GM12878 (cell line): ENCODE measurements around the gene SPTSSB. TPM values are rescaled to one million over a fixed set of nuclear protein-coding genes. Genes with fewer than 3 reads are reported as not detected.

ENCODE experiments used
- ATAC-seq: fragments of 200-7000 bp; cut with Tn5 transposase; 3 replicates; pipeline ENCODE4 v1.9.1; 2020; ENCODE audit warnings: mild to moderate bottlenecking, moderate library complexity
- Bru-seq: library from RNA; stranded (reverse); fragments of 400-500 nt; gene quantifications from one replicate; lab custom pipeline; 2021; lab: Mats Ljungman, UMichigan
- BruChase-seq, 2 experiments: library from RNA; stranded (reverse); fragments of 400-500 nt; gene quantifications; one replicate each; lab custom pipeline; 2021; lab: Mats Ljungman, UMichigan
- BruUV-seq: library from RNA; stranded (reverse); fragments of 400-500 nt; replicated peaks from 2 replicates; lab custom pipeline; 2021; lab: Mats Ljungman, UMichigan
- CTCF ChIA-PET: fragments of 300-600 bp; sonication (Branson Sonifier 250); formaldehyde crosslinking; extraction: SDS; loops from one replicate; lab custom pipeline; 2021; ENCODE audit warnings: inconsistent platforms; lab: Yijun Ruan, JAX
- POLR2A ChIA-PET: fragments of 350-600 bp; formaldehyde crosslinking; extraction: SDS; loops from one replicate; lab custom pipeline; 2021; ENCODE audit warnings: inconsistent platforms; lab: Charles Lee
- RAD21 ChIA-PET: fragments of 300-600 bp; sonication (Branson Sonifier 250); formaldehyde crosslinking; loops from one replicate; lab custom pipeline; 2023; ENCODE audit warnings: antibody characterized with exemption; ENCODE audit not compliant: unreplicated experiment; lab: Charles Lee
- SMC1A ChIA-PET: fragments of 300-600 bp; sonication (Branson Sonifier 250); formaldehyde crosslinking; loops from one replicate; lab custom pipeline; 2023; ENCODE audit not compliant: unreplicated experiment, uncharacterized antibody; lab: Charles Lee
- DNase-seq: peaks from one replicate; pipeline ENCODE4 v3.0.0-alpha.2; 2011; ENCODE audit warnings: low read depth, low spot score
- FAIRE-seq: peaks from 3 replicates; lab custom pipeline; 2011; peaks lifted over from hg19 to GRCh38; lab: Jason Lieb, UNC
- H2AFZ ChIP-seq: 2 replicates; pipeline ENCODE4 v1.6.0; 2011; ENCODE audit warnings: low read depth, low read length, control low read depth; ENCODE audit not compliant: control insufficient read depth
- H3K27ac ChIP-seq: 2 replicates; pipeline ENCODE4 v1.5.1; 2011; ENCODE audit warnings: control low read depth; ENCODE audit not compliant: control insufficient read depth, insufficient read depth
- H3K27me3 ChIP-seq, 2 experiments: replicated peaks in 1 of 2; 2 replicates each; pipeline versions ENCODE4 v1.6.0 to v1.6.1; 2011; ENCODE audit warnings: low read length in 1 of 2; ENCODE audit not compliant: control insufficient read depth in 2 of 2, insufficient read depth in 2 of 2
- H3K36me3 ChIP-seq, 2 experiments: 2 replicates each; pipeline ENCODE4 v1.5.1; 2011; ENCODE audit warnings: low read length in 1 of 2; ENCODE audit not compliant: control insufficient read depth in 2 of 2, insufficient read depth in 2 of 2
- H3K4me1 ChIP-seq: 2 replicates; pipeline ENCODE4 v1.6.1; 2011; ENCODE audit warnings: mild to moderate bottlenecking, low read length, moderate library complexity, mixed read lengths; ENCODE audit not compliant: control insufficient read depth, insufficient read depth
- H3K4me2 ChIP-seq: 2 replicates; pipeline ENCODE4 v1.6.0; 2011; ENCODE audit warnings: control low read depth; ENCODE audit not compliant: control insufficient read depth, insufficient read depth
- H3K4me3 ChIP-seq: fragments of 200-600 bp; sonication (generic); 2 replicates; pipeline ENCODE4 v1.5.1; 2016
- H3K79me2 ChIP-seq: 2 replicates; pipeline ENCODE4 v1.6.0; 2011; ENCODE audit warnings: low read length; ENCODE audit not compliant: control insufficient read depth, insufficient read depth
- H3K9ac ChIP-seq: 2 replicates; pipeline ENCODE4 v1.8.0; 2011; ENCODE audit warnings: low read length, control low read depth, mixed read lengths; ENCODE audit not compliant: control insufficient read depth, insufficient read depth
- H3K9me3 ChIP-seq: replicated peaks from 3 replicates; pipeline ENCODE4 v1.5.1; 2011; ENCODE audit warnings: mild to moderate bottlenecking, low read length; ENCODE audit not compliant: control insufficient read depth, insufficient read depth
- H4K20me1 ChIP-seq: 2 replicates; pipeline ENCODE4 v1.6.0; 2011; ENCODE audit not compliant: control insufficient read depth, insufficient read depth
- EZH2 ChIP-seq: IDR thresholded peaks from 2 replicates; pipeline ENCODE4 v1.6.1; 2012; ENCODE audit warnings: low read depth, mild to moderate bottlenecking, control low read depth, inconsistent platforms, low read length, borderline replicate concordance; ENCODE audit not compliant: control insufficient read depth
- TBL1XR1 ChIP-seq: IDR thresholded peaks from 2 replicates; pipeline ENCODE4 v1.6.1; 2012; ENCODE audit warnings: low read depth, low read length, improper control_type of control experiment
- WGBS: methylation state at CpG from one replicate; pipeline ENCODE4 v1.1.6; 2016; ENCODE audit warnings: low lambda C conversion rate; ENCODE audit not compliant: insufficient replicate concordance, insufficient coverage; ENCODE audit errors: missing lambda C conversion rate; 5-methylcytosine and 5-hydroxymethylcytosine counted together
- in situ Hi-C: fragments of 300-500 bp; cut with MboI; formaldehyde crosslinking; loops from 9 replicates; pipeline ENCODE4 v1.14.3; 2018; ENCODE audit warnings: mixed read lengths
- intact Hi-C: fragments of 100-400 bp; cut with micrococcal nuclease; formaldehyde crosslinking; loops from one replicate; pipeline ENCODE4 v1.14.2; 2022; ENCODE audit not compliant: unreplicated experiment
- long read RNA-seq, 2 experiments: library from polyadenylated mRNA; unstranded; transcript quantifications; one replicate each; pipeline ENCODE4 v2.0.0, GENCODE V29; 2019 to 2020
- polyA minus RNA-seq, 3 experiments: library from RNA; depleted of rRNA, polyadenylated mRNA; stranded (reverse); fragments of >200 nt; gene quantifications; 2 replicates each; pipeline ENCODE4 v1.2.3, GENCODE V29; 2011
- polyA plus RNA-seq, 11 experiments: library from polyadenylated mRNA; depleted of rRNA in 4 of 11; unstranded in 6 of 11; stranded (reverse) in 5 of 11; fragments of >200 nt; fragmentation: Nextera tagmentation in 4 of 11; fragmentation: Illumina TruSeq in 1 of 11; extraction: Ambion mirVana in 4 of 11; extraction: Trizol in 1 of 11; gene quantifications; 1 replicate in 1 of 11; 2 replicates in 10 of 11; pipeline versions ENCODE4 v1.2.1 to v1.2.3, GENCODE V29; 2011 to 2016; ENCODE audit warnings: inconsistent platforms in 2 of 11, missing spikeins in 2 of 11, low read depth in 1 of 11
- total RNA-seq, 4 experiments: library from RNA; depleted of rRNA in 3 of 4; stranded (reverse); fragments of >200 nt in 3 of 4; fragmentation: Illumina TruSeq in 1 of 4; extraction: Trizol in 1 of 4; gene quantifications; 2 replicates each; pipeline versions ENCODE4 v1.2.1 to v1.2.3, GENCODE V29; 2013 to 2021
- TF ChIP-seq, protein P1 (sequence below), 3 experiments: IDR thresholded peaks in 2 of 3; conservative IDR thresholded peaks in 1 of 3; 2 replicates each; pipeline ENCODE4 v1.5.1; 2011; ENCODE audit warnings: low read depth in 3 of 3, low read length in 3 of 3, mild to moderate bottlenecking in 3 of 3, control low read depth in 2 of 3, moderate library complexity in 2 of 3, inconsistent platforms in 1 of 3, mixed read lengths in 1 of 3; ENCODE audit not compliant: control insufficient read depth in 2 of 3, insufficient read depth in 1 of 3; ENCODE audit errors: extremely low read depth in 1 of 3

Gene SPTSSB
- 0.44 and 0.96 TPM in 2 replicates for total RNA-seq (2013; cell fraction: nucleolus; rRNA removed)
- total RNA-seq (2014; rRNA removed), result 1.0 and 1.2 TPM in 2 replicates
- total RNA-seq (2014; rRNA removed; fragmentation: Illumina TruSeq; extraction: Trizol), result 0.74 and 1.2 TPM in 2 replicates
- 1.1 and 1.8 TPM in 2 replicates for total RNA-seq (2021)
- not detected for polyA plus RNA-seq (2011; ENCODE audit: low read depth)
- 30.6 and 41.8 TPM in 2 replicates for polyA plus RNA-seq (2011; rRNA removed)
- polyA plus RNA-seq (2011; cell fraction: cytosol; rRNA removed), result 5.7 and 8.4 TPM in 2 replicates
- polyA plus RNA-seq (2011; cell fraction: nucleus; rRNA removed), result 11.3 and 20.4 TPM in 2 replicates
- polyA plus RNA-seq (2012), result not detected in 2 replicates
- 0.66 and 0.86 TPM in 2 replicates for polyA plus RNA-seq (2014; fragmentation: Illumina TruSeq; extraction: Trizol)
- polyA plus RNA-seq (2014; fragmentation: Nextera tagmentation; extraction: Ambion mirVana), result 1 to 10 TPM in 1 of 2 experiments, under 1 TPM in 1; 0.60 to 1.3 TPM
- polyA plus RNA-seq (2014; rRNA removed), result 0.30 and 0.81 TPM in 2 replicates
- polyA plus RNA-seq (2016; fragmentation: Nextera tagmentation; extraction: Ambion mirVana), result under 1 TPM; 0.19 to 0.64 TPM
- 8.6 and 10.7 TPM in 2 replicates for polyA minus RNA-seq (2011; rRNA and poly(A)+ RNA removed)
- polyA minus RNA-seq (2011; cell fraction: cytosol; rRNA and poly(A)+ RNA removed), result 3.7 and 5.3 TPM in 2 replicates
- 9.7 and 9.8 TPM in 2 replicates for polyA minus RNA-seq (2011; cell fraction: nucleus; rRNA and poly(A)+ RNA removed)
- Bru-seq, nascent RNA, result percentile 18 among the genes with signal in this experiment
- percentile 23 among the genes with signal in this experiment for BruChase-seq, experiment 1, labeled RNA remaining after a 6-hour chase
- percentile 34 among the genes with signal in this experiment for BruChase-seq, experiment 2, labeled RNA remaining after a 2-hour chase
- long read RNA-seq, experiment 1, transcript SPTSSB-201 (3 exons, 3,103 nt), result major isoform, 9 of 12 reads
- long read RNA-seq, experiment 1, partial matches to known transcripts, result 0 of 12 reads
- long read RNA-seq, experiment 1, other reads (novel, unspliced or antisense), result 1 of 12 reads
- long read RNA-seq, experiment 2, transcript SPTSSB-202 (4 exons, 880 nt), result minor isoform, 17 of 187 reads
- long read RNA-seq, experiment 2, transcript SPTSSB-201 (3 exons, 3,103 nt), result major isoform, 158 of 187 reads
- long read RNA-seq, experiment 2, partial matches to known transcripts, result 0 of 187 reads
- long read RNA-seq, experiment 2, other reads (novel, unspliced or antisense), result 7 of 187 reads

- Histone ChIP-seq H4K20me1 (no peaks in the 10 kb centered on the region), H2AFZ (no peak within 1 kb of the TSS), H3K4me3 (no peak within 1 kb of the TSS), H3K36me3 (no peaks in the 10 kb centered on the region), H3K9me3 (no peaks in the 10 kb centered on the region; the same call in 2 of the 3 replicates), H3K9ac (no peak within 1 kb of the TSS), H3K4me1 (no peaks in the 10 kb centered on the region), H3K4me2 (peak within 1 kb of the TSS; percentile 50; the same call in 1 of the 2 replicates), H3K27me3 (peaks cover 6 to 18% of the 10 kb centered on the region in 2 experiments), H3K27ac (no peak within 1 kb of the TSS), H3K79me2 (no peaks in the 10 kb centered on the region)
- intact Hi-C loops (loop anchor here (2.0 kb wide), 1 partner anchor 23 kb away; no protein-coding TSS in a partner anchor), in situ Hi-C loops (no loop called here)
- WGBS, result 9% methylated on average over 46 of the region's 53 CpGs
- ChIA-PET RAD21 (interaction anchor here (0.8 to 1.4 kb wide), 3 partner anchors 9 to 22 kb away, joined by 3 to 4 read pairs (median 3); no protein-coding TSS in a partner anchor), SMC1A (interaction anchor here (0.7 to 2.3 kb wide), 7 partner anchors 11 to 101 kb away, joined by 3 to 7 read pairs (median 4); no protein-coding TSS in a partner anchor), CTCF (interaction anchor here (0.6 to 2.9 kb wide), 7 partner anchors 10 to 97 kb away, joined by 3 to 13 read pairs (median 4); no protein-coding TSS in a partner anchor), POLR2A (interaction anchor here (1.5 kb wide), 1 partner anchor 12 kb away, joined by 3 read pairs; no protein-coding TSS in a partner anchor)
- TF ChIP-seq TBL1XR1 (no peak), EZH2 (0 out of 2 replicates have a peak, but pooled peaks have one; percentile 71)
- TF ChIP-seq, protein P1, sequence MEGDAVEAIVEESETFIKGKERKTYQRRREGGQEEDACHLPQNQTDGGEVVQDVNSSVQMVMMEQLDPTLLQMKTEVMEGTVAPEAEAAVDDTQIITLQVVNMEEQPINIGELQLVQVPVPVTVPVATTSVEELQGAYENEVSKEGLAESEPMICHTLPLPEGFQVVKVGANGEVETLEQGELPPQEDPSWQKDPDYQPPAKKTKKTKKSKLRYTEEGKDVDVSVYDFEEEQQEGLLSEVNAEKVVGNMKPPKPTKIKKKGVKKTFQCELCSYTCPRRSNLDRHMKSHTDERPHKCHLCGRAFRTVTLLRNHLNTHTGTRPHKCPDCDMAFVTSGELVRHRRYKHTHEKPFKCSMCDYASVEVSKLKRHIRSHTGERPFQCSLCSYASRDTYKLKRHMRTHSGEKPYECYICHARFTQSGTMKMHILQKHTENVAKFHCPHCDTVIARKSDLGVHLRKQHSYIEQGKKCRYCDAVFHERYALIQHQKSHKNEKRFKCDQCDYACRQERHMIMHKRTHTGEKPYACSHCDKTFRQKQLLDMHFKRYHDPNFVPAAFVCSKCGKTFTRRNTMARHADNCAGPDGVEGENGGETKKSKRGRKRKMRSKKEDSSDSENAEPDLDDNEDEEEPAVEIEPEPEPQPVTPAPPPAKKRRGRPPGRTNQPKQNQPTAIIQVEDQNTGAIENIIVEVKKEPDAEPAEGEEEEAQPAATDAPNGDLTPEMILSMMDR (IDR thresholded peaks at IDR 0.05 in 2 of 3, conservative IDR thresholded peaks at IDR 0.05 in 1 of 3; ENCODE audit: control insufficient read depth in 2 of 3, extremely low read depth in 1 of 3, insufficient read depth in 1 of 3, low read depth in 3 of 3, low read length in 3 of 3), result 0 out of 6 replicates have a peak, but pooled peaks of 1 of the 3 experiments have one; percentile 6
- BruUV-seq, result no TSS peak
- DNase-seq (no peak), FAIRE-seq (no peak), ATAC-seq (peak; percentile 74)
These were observed at the start of gene SPTSSB for GRCh38 chr3:161371441-161372320. Gene SPTSSB, minus strand, starts transcription at chr3:161371517. Its CDS starts 25,194 bp downstream, at chr3:161346323.
